ENCODE results near the gene KRTAP5-9. TPM values are rescaled to one million over a fixed set of nuclear protein-coding genes. Genes with fewer than 3 reads are reported as not detected.

Gene KRTAP5-9, protein sequence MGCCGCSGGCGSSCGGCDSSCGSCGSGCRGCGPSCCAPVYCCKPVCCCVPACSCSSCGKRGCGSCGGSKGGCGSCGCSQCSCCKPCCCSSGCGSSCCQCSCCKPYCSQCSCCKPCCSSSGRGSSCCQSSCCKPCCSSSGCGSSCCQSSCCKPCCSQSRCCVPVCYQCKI
- not detected in 2 replicates for total RNA-seq (2014; rRNA removed; shearing (Covaris generic); ENCODE audit: low replicate concordance)

DNA sequence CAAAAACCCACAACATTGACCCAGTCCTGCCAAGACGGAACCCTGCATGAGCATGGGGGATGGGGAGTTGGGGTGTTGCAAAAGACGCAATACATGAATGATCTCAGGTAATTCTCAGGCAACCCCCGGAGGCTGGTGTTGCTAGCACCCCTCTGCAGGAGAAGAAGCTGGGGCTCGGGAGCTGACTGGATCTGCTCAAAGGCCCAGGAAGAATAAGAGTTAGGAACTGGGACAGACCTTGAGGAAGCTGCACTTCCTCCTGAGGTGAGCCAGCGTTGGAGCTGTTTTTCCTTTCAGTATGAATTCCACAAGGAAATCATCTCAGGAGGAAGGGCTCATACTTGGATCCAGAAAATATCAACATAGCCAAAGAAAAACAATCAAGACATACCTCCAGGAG lies at the start of gene KRTAP5-9:
KRTAP5-9 (plus strand) TSS at position 301 of the 400 bp plus-strand sequence. CDS start 238 bp downstream, outside the sequence.
- no peaks in the 10 kb centered on the region for H3K27me3 ChIP-seq
- H3K4me3 ChIP-seq = no peak within 1 kb of the TSS
- DNase-seq = no peak
- H3K36me3 ChIP-seq = no peaks in the 10 kb centered on the region
- H3K9me3 ChIP-seq = no peaks in the 10 kb centered on the region

DNA sequence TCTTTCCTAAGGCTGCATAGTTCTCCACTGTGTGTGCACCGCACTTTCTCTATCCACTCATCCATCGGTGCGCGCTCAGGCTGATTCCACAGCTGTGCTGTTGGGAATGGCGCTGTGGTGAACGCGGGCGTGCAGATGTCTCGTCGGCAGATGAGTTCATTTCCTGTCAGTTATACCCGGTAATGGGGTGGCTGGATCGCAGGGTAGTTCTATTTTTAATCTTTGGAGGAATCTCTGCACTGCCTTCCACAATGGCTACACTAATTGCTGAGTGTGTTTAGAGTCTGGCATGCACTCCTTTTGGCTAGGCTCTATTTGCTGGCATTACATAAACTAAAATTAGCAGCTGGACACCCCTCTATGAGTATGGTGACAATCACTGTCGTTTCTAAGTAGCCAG lies 49.1 kb upstream of the KRTAP5-9 start:
- DNase-seq = peak; percentile 29
- H3K9me3 ChIP-seq = no peaks in the 10 kb centered on the region
- no peaks in the 10 kb centered on the region for H3K27me3 ChIP-seq
- peaks cover 13% of the 10 kb centered on the region for H3K36me3 ChIP-seq
- H3K4me3 ChIP-seq = no peak overlapping the region

DNA sequence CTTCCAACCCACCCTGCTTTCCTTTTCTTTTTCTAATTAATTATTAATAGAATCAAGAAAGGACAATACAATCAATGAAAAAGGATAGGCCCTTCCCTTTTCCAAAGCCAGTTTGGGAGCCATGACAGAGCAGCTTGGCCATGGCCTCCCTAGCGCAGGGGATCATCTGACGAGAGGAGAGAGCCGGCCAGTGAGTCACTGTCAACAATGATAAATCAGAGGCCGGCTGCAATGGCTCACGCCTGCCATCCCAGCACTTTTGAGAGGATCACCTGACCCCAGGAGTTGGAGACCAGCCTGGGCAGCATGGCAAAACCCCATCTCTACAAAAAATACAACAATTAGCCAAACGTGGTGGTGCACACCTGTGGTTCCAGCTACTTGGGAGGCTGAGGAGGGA lies 48.7 kb upstream of the KRTAP5-9 start:
- no peaks in the 10 kb centered on the region for H3K27me3 ChIP-seq
- H3K9me3 ChIP-seq = no peaks in the 10 kb centered on the region
- H3K36me3 ChIP-seq = peaks cover 13% of the 10 kb centered on the region
- DNase-seq = peak; percentile 31
- H3K4me3 ChIP-seq = no peak overlapping the region

DNA sequence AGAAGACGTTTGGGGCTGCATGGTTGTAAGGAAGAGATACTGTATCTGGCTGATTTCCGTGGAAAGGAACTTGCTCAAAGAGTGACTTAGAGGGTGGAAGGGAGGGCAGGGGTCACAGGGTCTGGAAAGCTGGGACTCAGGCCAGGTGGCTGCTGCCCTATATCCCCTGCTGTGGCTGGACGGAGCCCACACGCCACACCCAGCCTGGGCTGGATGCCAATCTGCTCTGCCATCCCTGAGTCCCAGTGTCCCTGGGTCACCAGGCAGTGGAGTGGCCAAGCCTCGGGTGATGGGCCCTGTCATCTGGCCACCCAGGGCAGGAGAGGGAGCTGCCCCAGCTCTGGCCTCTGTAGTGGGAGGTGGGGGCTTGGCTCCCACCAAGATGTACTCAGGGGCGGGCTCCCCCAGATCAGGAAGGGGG lies 47.6 kb upstream of the KRTAP5-9 start:
- Histone ChIP-seq H3K9me3 (no peaks in the 10 kb centered on the region), H3K36me3 (peaks cover 13% of the 10 kb centered on the region), H3K4me3 (no peak overlapping the region), H3K27me3 (no peaks in the 10 kb centered on the region)
- DNase-seq = peak; percentile 20

DNA sequence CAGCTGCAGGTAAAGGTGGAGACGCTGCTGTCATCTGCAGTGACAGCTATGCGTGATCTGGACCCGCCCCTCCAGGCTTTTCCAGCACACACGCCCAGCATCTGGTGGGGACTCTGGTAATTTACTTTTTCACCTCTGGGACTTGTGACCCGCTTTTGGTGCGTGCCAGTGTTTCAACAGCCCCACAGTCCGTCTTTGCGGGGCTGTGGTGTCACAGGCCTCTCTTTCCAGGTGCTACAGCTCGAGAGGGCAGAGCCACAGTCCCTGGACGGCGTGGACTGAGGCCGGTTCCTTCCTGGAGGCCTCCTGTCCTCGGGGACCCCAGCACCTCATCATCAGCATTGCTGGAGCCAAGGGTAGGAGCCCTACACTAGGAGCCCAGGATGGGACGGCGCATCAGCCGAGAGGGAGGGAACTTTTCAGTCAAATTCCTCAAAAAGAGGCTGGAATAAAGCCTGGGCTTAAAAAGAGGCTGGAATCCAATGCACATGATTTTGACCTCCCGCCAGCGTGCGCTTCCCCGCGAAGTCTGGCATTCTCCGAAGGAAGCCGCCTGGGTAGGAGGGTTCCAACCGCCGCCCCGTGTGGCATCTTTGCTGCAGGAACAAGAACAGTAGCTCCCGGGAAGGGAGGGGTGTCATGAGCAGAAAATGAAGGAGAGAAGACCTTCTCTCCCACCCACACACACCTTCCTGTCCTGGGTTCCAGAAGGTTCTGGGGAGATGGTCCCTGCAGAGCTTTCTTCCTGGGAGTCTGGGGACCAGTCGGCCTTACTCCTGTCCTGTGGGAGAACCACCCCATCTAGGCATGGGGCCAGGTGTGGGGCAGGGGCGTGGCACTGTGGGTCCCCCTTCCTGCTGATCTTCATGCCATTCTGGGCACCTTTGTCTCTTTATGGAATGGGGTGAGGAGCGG lies 46.9 kb upstream of the KRTAP5-9 start:
- no peak for DNase-seq
- Histone ChIP-seq H3K9me3 (no peaks in the 10 kb centered on the region), H3K4me3 (no peak overlapping the region), H3K27me3 (no peaks in the 10 kb centered on the region), H3K36me3 (peaks cover 13% of the 10 kb centered on the region)

DNA sequence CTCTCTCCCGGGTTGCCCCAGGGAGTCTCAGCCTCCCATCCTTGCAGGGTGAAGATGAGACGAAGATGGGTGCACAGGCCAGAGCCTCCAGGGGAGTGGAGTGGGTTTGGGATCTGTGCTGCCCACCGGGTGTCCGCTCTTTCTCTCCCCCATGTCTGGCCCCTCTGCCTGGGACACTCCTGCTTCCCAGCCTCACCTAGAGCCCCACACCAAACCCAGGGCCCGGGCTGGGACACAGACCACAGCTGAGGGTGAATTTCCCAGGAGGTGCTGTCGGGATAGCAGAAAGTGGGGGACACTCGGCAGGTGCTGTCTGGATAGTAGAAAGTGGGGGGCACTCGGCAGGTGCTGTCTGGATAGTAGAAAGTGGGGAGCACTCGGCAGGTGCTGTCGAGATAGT lies 46.2 kb upstream of the KRTAP5-9 start:
- Histone ChIP-seq H3K27me3 (no peaks in the 10 kb centered on the region), H3K4me3 (no peak overlapping the region), H3K36me3 (peaks cover 13% of the 10 kb centered on the region), H3K9me3 (no peaks in the 10 kb centered on the region)
- DNase-seq = no peak

DNA sequence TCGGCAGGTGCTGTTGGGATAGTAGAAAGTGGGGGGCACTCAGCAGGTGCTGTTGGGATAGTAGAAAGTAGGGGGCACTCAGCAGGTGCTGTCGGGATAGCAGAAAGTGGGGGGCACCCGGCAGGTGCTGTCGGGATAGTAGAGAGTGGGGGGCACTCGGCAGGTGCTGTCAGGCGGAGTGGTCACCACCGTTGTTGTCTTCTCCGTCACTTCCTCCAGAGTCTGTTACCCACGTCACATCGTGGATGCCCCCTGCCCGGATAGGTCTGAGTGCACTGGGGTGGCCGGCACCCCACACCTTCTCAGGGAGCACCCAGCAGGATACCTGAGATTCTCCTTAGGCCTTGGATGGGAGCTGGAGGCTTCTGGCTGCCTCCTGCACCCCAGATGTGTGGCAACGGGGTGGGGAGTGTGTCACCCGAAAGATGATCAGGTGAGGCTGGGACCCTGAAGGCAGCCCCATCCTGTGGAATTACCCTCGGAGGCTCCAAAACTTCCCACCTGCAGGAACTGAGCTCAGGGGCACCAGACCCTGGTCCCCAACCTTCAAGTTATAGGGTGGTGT lies 45.3 kb upstream of the KRTAP5-9 start:
- H3K9me3 ChIP-seq = no peaks in the 10 kb centered on the region
- peaks cover 13% of the 10 kb centered on the region for H3K36me3 ChIP-seq
- H3K27me3 ChIP-seq = no peaks in the 10 kb centered on the region
- H3K4me3 ChIP-seq = no peak overlapping the region
- no peak for DNase-seq

DNA sequence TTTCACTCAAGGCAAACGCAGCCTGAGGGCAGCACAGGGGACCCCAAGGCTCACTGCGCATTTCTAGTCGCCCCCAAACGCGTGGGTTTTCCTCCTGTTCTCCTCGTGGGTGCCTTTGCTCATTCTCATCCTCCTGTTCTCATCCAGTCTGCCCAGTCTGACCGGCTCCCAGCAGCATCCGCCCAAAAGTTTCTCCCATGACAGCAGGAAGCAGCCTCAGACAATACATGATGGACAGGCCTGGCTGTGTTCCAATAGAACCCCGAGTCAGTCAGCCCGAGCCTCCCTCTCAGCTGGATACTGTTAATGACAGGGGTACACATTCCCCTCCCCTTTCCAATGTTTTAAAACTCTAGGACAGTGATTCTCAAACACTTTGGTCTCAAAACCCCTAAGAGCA lies 43.7 kb upstream of the KRTAP5-9 start:
- H3K27me3 ChIP-seq = no peaks in the 10 kb centered on the region
- H3K9me3 ChIP-seq = peaks cover 5% of the 10 kb centered on the region; the same call in 1 of the 2 replicates
- DNase-seq = no peak
- peaks cover 1% of the 10 kb centered on the region; the same call in 1 of the 2 replicates for H3K36me3 ChIP-seq
- H3K4me3 ChIP-seq = no peak overlapping the region

DNA sequence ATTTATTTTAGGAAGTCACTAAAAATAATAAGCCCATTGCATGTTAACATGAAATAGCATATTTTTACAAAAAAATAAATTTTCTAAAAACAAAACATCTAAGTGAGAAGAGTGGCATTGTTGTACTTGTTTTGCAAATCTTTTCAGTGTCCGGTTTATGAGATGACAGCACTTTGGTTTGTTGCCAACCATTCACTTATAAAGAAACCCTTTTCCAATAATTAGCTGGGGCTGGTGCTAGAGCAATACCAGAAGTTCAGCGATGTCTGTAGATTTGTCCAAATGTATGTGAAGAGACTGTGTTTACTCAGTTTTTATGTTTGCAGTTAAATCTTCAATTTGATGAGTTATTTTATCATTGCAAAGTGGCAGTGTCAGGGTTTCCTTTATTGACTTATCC lies 43.2 kb upstream of the KRTAP5-9 start:
- no peak overlapping the region for H3K4me3 ChIP-seq
- no peaks in the 10 kb centered on the region for H3K27me3 ChIP-seq
- H3K9me3 ChIP-seq = peaks cover 5% of the 10 kb centered on the region; the same call in 1 of the 2 replicates
- H3K36me3 ChIP-seq = no peaks in the 10 kb centered on the region
- DNase-seq = no peak

DNA sequence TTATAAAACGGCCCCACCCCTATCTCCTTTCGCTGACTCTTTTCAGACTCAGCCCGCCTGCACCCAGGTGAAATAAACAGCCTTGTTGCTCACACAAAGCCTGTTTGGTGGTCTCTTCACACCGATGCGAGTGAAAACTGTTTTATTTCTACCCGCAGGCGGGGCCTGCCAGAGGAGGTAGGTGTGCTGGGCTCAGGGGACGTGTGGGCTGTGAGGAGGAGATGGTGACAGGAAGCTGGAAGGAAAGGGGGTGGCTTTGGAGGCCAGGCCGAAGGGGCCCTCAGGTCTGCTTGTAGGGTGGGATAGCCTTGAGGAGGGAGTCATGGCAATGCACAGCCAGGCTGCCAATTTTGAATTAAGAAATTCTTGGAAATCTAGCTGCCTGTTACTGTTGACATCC lies 42.4 kb upstream of the KRTAP5-9 start:
- peaks cover 5% of the 10 kb centered on the region; the same call in 1 of the 2 replicates for H3K9me3 ChIP-seq
- no peaks in the 10 kb centered on the region for H3K27me3 ChIP-seq
- no peak overlapping the region for H3K4me3 ChIP-seq
- H3K36me3 ChIP-seq = no peaks in the 10 kb centered on the region
- DNase-seq = no peak

DNA sequence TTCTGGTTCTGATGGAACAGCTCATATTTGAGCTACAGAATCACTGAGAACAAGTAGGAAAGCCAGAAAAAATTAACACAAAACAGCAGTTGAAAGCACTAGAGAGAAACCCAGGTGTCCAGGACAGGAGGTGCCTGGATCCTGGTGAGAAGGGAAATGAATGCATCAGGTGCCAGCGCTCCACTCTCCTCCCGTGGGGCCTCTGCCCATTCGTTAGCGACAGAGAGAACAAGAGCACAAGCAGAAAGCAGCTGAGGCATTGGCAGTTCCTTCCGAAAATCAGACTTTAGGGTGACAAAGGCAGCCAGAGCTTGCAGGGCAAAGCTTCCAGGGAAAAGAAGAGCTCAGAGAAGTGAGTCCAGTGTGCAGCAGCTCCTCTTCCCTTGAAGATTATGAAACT lies 41.1 kb upstream of the KRTAP5-9 start:
- Histone ChIP-seq H3K9me3 (peaks cover 5% of the 10 kb centered on the region; the same call in 1 of the 2 replicates), H3K36me3 (no peaks in the 10 kb centered on the region), H3K4me3 (no peak overlapping the region), H3K27me3 (no peaks in the 10 kb centered on the region)
- DNase-seq = no peak

DNA sequence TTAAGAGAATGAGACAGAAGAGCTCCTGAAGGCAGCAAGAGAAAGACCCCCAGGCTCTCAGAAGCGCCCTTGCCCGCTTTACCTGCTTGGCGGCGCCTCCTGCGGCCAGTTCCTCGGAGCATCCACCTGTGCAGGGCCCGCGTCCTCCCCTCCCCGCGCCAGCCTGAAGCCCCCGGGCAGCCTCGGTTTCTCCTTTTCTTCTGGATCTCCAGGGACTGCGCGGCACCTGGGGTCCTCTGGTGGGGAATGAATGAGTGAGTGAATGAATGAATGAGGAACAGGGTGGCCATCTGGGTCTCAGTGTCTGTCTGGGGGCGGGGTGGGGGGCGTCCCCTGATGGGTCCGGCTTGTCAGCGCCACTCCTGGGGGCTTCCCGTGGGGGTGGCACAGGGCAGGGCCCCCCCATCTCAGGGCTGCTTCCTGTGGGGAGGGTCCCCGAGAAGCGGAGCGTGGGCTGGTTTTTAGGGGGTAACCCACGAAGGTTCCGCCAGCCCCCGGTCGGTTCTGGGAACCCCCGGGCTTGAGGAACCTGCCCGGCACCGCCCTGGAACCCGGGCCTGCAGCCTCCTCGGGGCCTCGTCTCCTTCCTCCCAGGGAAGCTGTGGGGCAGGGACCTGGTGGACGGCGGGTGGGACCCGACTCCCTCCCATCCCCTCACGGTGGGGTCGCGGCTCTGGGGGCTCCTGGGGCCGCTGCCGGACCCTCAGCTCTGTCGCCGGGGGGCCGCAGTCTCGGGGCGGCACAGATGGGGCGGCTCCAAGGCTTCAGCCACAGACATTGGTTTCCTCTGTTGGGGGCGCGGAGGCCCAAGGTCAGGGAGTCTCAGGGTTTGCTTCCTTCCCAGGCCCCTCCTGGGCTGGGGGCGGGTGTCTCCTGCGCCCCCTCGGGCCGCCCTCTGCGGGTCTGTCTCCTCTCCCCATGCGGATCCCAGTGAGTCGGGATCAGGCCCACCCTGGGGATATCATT lies 29.4 kb upstream of the KRTAP5-9 start:
- Histone ChIP-seq H3K36me3 (no peaks in the 10 kb centered on the region), H3K4me3 (no peak overlapping the region), H3K27me3 (no peaks in the 10 kb centered on the region), H3K9me3 (no peaks in the 10 kb centered on the region)
- DNase-seq = no peak

DNA sequence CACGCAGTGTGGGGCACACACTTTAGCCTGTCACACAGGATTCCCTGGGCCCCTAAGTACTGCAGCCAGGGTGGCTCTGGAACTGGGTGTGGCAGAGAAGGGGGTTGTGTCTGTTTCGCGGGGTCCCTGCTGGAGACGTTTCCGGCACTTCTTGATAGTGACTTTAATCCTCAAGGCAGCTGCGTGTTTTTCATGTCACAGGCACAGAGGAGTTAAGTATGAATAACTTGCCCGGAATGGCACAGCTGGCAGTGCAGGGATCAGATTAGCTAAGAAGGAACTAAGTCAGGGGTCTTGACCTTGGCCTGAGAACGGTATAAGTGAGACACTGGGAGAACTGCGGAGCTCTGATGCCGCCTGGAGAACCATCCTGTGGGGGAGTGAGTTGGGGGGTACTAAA lies 28.7 kb upstream of the KRTAP5-9 start:
- H3K4me3 ChIP-seq = no peak overlapping the region
- H3K36me3 ChIP-seq = no peaks in the 10 kb centered on the region
- H3K9me3 ChIP-seq = no peaks in the 10 kb centered on the region
- H3K27me3 ChIP-seq = no peaks in the 10 kb centered on the region
- DNase-seq = no peak

DNA sequence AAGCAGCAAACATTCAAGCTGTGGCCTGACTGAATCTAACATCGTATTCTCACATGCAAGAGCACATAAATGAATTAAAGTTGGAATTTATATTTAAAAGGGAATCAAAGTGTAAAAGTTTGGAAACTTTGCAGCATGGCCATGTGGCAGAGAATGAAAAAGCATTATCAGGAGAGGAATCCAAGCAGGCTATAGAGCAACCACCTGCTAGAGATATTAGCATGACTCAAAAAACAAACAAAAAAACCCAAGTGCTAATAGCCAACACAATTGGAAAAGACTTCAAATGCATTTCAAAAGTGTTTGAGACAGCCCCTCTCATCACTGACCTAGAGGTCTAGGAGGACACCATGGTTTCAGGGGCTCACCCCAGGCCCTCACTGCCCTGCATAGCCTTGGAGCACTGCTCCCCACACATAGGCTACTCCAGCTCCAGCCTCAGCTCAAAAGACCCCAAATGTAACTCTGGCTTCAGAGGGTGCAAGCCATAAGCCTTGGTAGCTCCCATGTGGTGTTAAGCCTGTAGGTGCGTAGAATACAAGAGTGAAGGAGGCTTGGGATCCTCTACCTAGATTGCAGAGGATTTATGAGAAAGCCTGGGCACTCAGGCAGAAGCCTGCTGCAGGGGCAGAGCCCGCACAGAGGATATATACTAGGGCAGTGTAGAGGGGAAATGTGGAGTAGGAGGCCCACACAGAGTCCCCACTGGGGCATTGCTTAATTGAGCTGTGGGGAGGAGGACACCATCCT lies 22.9 kb upstream of the KRTAP5-9 start:
- Histone ChIP-seq H3K9me3 (no peaks in the 10 kb centered on the region), H3K36me3 (no peaks in the 10 kb centered on the region), H3K27me3 (no peaks in the 10 kb centered on the region), H3K4me3 (no peak overlapping the region)
- DNase-seq = no peak

DNA sequence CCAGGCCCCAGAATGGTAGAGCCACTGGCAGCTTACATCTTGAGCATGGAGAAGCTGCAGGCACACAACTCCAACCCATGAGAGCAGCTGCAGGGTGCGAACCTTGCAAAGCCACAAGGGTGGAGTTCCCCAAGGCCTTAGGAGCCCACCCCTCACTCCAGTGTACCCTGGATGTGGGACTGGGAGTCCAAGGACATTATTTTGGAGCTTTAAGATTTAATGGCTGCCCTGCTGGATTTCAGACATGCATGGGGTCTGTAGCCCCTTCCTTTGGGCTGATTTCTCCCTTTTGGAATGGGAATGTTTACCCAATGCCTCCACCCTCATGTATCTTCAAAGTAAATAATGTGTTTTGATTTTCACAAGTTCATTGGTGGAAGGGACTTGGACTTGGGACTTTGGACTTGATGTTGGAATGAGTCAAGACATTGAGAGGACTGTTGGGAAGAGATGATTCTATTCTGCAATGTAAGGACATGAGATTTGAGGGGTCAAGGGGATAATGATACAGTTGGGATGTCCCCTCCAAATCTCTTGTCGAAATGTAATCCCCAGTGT lies 22.2 kb upstream of the KRTAP5-9 start:
- no peak overlapping the region for H3K4me3 ChIP-seq
- no peaks in the 10 kb centered on the region for H3K27me3 ChIP-seq
- no peaks in the 10 kb centered on the region for H3K36me3 ChIP-seq
- no peaks in the 10 kb centered on the region for H3K9me3 ChIP-seq
- DNase-seq = no peak
